ENCODE data around the gene UIMC1. TPM values are rescaled to one million over a fixed set of nuclear protein-coding genes. Genes with fewer than 3 reads are reported as not detected.

Gene UIMC1
- total and polyA plus RNA-seq, 8 donors = 11.6 to 81.7 (median 33.2) TPM

DNA sequence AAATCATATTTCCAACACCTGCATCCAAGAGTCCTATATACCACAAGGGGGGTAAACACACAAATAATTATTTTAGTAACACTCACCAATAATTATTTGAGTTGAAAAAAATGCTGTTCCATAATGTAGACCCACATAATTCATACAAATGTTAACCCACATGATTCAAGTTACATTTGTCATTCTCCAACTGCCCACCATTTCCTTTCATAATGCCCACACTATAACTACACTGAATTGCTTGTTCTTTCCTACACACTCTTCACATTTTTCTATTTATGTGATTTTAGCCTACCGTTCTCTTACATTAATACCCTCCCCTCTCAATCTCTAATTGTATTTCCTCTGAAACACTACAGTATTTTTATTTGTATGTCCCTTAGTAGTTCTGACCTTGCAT is 71.6 kb downstream of the UIMC1 start:
- WGBS, 5 donors = 39 to 90% (median 85%) methylated on average over 1 of the region's 1 CpG
- no peak overlapping the region for H3K27ac ChIP-seq
- H3K9me3 ChIP-seq = no peaks in the 10 kb centered on the region
- peaks cover 17 to 80% (median 67%) of the 10 kb centered on the region in 4 donors for H3K36me3 ChIP-seq
- H3K4me3 ChIP-seq = no peak overlapping the region
- TF ChIP-seq EP300 (IDR thresholded peaks at IDR 0.05) (no peak), POLR2A (IDR thresholded peaks at IDR 0.05) (no peak), POLR2AphosphoS5 (IDR thresholded peaks at IDR 0.05) (no peak)
- TF ChIP-seq, protein P1, sequence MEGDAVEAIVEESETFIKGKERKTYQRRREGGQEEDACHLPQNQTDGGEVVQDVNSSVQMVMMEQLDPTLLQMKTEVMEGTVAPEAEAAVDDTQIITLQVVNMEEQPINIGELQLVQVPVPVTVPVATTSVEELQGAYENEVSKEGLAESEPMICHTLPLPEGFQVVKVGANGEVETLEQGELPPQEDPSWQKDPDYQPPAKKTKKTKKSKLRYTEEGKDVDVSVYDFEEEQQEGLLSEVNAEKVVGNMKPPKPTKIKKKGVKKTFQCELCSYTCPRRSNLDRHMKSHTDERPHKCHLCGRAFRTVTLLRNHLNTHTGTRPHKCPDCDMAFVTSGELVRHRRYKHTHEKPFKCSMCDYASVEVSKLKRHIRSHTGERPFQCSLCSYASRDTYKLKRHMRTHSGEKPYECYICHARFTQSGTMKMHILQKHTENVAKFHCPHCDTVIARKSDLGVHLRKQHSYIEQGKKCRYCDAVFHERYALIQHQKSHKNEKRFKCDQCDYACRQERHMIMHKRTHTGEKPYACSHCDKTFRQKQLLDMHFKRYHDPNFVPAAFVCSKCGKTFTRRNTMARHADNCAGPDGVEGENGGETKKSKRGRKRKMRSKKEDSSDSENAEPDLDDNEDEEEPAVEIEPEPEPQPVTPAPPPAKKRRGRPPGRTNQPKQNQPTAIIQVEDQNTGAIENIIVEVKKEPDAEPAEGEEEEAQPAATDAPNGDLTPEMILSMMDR (IDR thresholded peaks at IDR 0.05) = no peak
- peaks cover 0 to 7% (median 3%) of the 10 kb centered on the region in 4 donors for H3K4me1 ChIP-seq
- no peaks in the 10 kb centered on the region for H3K27me3 ChIP-seq
- intact Hi-C loops (cut with DNase I; ENCODE audit: low total_unique reads) = no loop called here
- no peak for DNase-seq

DNA sequence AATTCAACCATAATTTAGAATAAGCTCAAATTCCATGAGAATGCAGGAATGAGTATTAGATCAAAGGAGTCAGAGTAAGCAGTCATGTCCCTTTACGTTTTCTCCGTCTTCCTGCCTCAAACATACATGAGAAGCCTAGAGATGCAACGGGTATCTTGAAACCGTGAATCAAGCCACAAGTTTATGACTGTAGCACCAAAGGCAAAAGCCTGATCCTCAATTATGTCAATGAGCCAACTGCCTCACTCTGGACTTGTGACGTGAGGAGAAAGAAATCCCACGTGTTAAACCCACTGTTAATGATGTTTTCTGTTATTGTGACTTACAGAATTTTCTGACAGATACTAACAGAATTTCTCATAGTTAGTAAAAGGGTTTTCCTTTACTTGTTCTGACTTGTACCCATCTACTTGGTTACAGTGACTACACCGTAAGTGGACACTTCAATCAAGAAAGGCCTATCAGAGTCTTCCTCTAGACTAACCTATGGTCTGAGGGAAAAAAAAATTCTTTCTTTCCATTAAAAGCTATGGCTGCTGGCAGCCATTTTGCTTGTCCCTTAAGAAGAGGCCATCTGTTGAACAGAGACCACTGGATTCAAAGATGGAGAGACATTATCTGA is 72.2 kb downstream of the UIMC1 start:
- DNase-seq = no peak
- intact Hi-C loops (cut with DNase I; ENCODE audit: low total_unique reads) = no loop called here
- no peak overlapping the region for H3K27ac ChIP-seq
- TF ChIP-seq, protein P1 (IDR thresholded peaks at IDR 0.05) = no peak
- TF ChIP-seq EP300 (IDR thresholded peaks at IDR 0.05) = no peak
- no peak for TF ChIP-seq POLR2A (IDR thresholded peaks at IDR 0.05)
- TF ChIP-seq POLR2AphosphoS5 (IDR thresholded peaks at IDR 0.05) = no peak
- 86 to 93% (median 91%) methylated on average over 7 of the region's 7 CpGs for WGBS, 5 donors
- H3K9me3 ChIP-seq = no peaks in the 10 kb centered on the region
- H3K4me1 ChIP-seq = peaks cover 0 to 7% (median 3%) of the 10 kb centered on the region in 4 donors
- H3K27me3 ChIP-seq = no peaks in the 10 kb centered on the region
- H3K4me3 ChIP-seq = no peak overlapping the region
- peaks cover 17 to 78% (median 64%) of the 10 kb centered on the region in 4 donors for H3K36me3 ChIP-seq

DNA sequence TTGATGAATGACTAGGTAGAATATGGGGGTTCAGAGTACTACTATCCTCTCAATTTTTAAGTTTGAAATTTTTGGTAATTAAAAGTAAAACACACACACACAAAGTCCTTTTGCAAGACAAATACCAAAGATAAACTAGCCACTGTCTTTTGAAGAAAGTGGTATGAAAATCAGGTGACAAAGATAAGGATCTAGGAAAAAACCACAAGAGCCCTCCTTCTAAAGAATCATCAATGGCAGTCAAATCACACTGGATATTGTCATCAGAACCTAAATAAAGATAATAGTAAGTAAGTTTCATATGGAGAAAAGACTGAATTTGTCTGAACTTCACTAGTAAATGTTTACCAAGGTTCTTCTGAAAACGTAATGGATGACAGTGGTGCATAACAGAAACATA is 76.9 kb downstream of the UIMC1 start:
- Histone ChIP-seq H3K9me3 (no peaks in the 10 kb centered on the region), H3K27ac (no peak overlapping the region), H3K27me3 (no peaks in the 10 kb centered on the region), H3K4me1 (no peaks in the 10 kb centered on the region), H3K36me3 (peaks cover 9 to 62% (median 54%) of the 10 kb centered on the region in 4 donors), H3K4me3 (no peak overlapping the region)
- WGBS, 5 donors = 77 to 91% (median 90%) methylated on average over 1 of the region's 1 CpG
- DNase-seq = no peak
- intact Hi-C loops (cut with DNase I; ENCODE audit: low total_unique reads) = no loop called here
- TF ChIP-seq EP300 (IDR thresholded peaks at IDR 0.05) = no peak
- no peak for TF ChIP-seq POLR2AphosphoS5 (IDR thresholded peaks at IDR 0.05)
- no peak for TF ChIP-seq POLR2A (IDR thresholded peaks at IDR 0.05)
- TF ChIP-seq, protein P1 (IDR thresholded peaks at IDR 0.05) = no peak

DNA sequence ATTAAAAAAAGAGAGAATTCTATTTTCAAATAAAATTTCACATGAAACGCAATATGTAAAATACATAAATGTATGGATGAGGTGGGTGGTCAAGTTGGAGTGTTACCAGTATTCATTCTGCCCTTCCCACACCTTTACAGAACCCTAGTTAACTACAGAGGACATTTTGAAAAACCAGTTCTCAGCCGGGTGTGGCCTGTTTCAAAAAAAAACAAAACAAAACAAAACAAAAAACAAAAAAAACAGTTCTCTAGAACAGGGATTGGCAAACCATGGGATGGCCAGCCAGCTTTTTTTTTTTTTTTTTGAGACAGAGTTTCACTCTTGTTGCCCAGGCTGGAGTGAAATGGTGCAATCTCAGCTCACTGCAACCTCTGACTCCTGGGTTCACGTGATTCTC is 79.0 kb downstream of the UIMC1 start:
- peaks cover 9 to 49% (median 38%) of the 10 kb centered on the region in 4 donors for H3K36me3 ChIP-seq
- no peak for TF ChIP-seq EP300 (IDR thresholded peaks at IDR 0.05)
- TF ChIP-seq, protein P1 (IDR thresholded peaks at IDR 0.05) = no peak
- TF ChIP-seq POLR2A (IDR thresholded peaks at IDR 0.05) = no peak
- no peak for TF ChIP-seq POLR2AphosphoS5 (IDR thresholded peaks at IDR 0.05)
- H3K4me3 ChIP-seq = no peak overlapping the region
- H3K27ac ChIP-seq = no peak overlapping the region
- H3K9me3 ChIP-seq = no peaks in the 10 kb centered on the region
- intact Hi-C loops (cut with DNase I; ENCODE audit: low total_unique reads) = no loop called here
- no peaks in the 10 kb centered on the region for H3K27me3 ChIP-seq
- 85 to 97% (median 96%) methylated on average over 3 of the region's 3 CpGs for WGBS, 5 donors
- H3K4me1 ChIP-seq = no peaks in the 10 kb centered on the region
- no peak for DNase-seq

Data from stomach (tissue), 9 donors.